NCI-H2196 (cell line): ENCODE results near the gene FOSL2.
"Not testable (repeated sequence)": the region's sequence is repeated elsewhere in the genome, so short reads cannot be mapped to it uniquely, and the experiment has no call there.

Experiments
- DNase-seq: peaks from one replicate; lab custom pipeline; 2025; ENCODE audit not compliant: unreplicated experiment; lab: John Stamatoyannopoulos, UW

Gene FOSL2

GRCh38 chr2:28357055-28357454 is 35.6 kb upstream of the FOSL2 start:
- DNase-seq, result no peak

DNA sequence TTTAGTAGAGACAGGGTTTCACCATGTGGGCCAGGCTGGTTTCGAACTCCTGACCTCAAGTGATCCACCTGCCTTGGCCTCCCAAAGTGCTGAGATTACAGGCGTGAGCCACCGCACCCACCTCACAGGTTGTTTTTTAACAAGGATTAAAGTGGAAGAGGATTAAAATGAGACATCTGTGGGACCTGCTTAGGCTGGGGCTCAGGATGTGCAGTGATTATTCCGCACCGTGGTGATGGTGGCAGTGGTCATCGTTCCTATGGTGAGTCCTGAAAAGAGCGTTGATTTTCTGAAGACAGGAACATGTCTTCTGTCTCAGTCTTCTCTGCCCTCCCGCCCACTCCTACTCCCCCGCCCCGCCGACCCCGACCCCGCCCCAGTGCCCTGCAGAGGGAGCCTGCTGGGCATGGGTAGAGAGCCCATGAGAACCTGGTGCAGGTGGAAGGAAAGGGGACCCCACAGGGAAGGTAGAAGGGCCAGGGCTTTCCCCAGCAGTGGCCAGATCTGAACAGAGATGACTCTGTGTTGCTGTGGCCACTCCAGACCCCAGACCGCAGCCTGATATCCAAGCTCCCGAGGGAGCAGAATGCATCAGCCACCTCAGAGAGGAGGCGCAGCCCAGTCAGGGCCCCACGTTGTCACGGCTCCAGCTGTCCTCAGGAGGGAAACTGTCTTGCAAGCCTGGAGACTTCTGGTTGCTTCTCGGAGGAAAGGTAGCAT is 34.5 kb upstream of the FOSL2 start:
- DNase-seq, result no peak

DNA sequence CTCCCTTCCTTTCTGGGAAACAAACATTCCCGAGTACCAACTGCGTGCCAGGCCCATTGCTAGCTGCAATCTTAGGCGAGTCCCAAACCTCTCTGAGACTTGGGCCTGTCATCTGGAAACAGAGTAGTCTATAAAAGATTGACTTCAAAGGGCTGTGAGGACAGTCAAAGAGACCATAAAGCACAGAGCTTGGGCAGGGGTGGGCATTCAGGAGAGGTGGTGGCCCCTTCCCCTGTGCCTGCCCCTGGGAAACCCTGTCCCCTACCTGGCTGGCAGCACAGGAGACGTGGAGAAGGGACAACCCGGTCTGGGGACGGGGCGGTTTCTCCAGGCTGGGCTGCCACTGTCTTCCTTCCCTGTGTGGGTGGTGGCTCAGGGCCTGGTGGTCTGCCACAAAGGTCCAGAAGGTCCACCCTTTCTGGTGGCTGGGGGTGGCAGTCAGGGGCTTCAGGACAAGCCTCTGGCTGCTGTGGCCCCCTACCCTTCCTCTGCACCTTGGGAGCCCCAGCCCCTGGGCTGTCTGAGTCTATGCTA is 33.9 kb upstream of the FOSL2 start:
- no peak for DNase-seq

DNA sequence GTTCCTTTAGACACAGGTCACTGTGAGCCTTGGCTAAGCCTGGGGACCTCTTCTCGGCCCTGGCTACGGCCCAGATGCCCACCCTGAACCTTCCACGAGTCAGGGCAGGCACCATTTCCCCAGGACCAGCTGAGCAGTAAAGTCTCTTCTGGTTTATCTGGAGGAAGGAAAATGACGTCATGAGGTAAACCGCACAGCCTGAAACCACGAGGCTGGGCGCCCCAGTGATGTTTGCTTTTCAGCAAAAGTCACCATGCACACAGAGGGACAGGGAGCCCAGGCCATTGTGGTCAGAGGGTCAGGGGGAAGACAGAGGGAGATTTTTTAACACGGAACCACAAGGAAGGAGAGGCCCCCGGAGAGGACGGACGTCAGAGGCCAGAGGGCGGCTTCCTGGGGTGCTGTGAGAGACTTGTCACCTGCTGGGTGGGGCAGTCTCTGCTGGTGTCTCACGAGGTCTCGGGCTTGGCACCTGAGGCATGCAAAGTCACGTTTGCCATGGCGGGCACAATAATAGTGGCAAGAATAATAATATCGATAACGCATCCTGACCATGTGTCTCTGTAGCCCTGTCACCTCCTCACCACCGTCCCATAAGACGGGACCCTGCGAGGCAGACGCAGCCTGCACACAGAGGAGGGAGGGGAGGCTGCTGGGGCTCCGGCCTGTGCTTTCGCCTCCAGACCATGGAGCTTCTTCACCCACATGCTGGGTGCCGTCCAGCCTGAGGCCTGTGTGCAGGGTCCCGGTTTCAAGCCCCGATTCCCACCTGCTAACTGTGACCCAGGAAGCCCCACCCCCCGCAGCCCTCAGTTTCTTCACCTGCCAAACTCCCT is 33.2 kb upstream of the FOSL2 start:
- DNase-seq, result no peak

- no peak for DNase-seq
Measured at GRCh38 chr2:28360058-28360717, 32.5 kb upstream of the FOSL2 start.

DNA sequence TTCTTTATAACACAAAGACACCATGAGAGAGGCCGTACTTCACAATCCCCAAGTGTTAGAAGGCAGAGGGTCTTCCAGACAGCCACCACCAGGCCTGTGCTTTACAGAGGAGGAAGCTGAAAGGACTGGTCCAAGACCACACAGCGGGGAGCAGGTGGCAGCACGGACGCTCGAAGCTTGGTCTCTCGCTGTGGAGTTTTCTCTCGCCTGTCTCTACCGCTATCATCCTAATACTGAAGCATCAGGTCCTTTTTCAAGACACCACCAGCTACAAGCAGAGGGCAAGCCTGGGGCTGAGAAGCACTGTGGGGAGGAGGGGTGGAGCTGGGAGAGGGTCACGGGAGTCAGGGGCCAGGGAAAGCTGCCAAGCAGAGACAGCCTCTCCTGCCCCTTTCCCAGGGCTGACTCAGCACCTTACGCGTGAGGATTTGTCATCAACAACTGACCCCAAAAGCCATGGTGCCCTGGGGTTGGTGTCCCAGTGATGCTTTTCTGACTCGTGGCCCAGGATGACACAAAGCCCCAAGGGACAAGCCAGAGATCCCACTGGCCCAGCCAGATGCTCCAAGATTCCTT is 31.9 kb upstream of the FOSL2 start:
- no peak for DNase-seq

- no peak for DNase-seq
Measured at GRCh38 chr2:28361991-28362710, 30.5 kb upstream of the FOSL2 start.

DNA sequence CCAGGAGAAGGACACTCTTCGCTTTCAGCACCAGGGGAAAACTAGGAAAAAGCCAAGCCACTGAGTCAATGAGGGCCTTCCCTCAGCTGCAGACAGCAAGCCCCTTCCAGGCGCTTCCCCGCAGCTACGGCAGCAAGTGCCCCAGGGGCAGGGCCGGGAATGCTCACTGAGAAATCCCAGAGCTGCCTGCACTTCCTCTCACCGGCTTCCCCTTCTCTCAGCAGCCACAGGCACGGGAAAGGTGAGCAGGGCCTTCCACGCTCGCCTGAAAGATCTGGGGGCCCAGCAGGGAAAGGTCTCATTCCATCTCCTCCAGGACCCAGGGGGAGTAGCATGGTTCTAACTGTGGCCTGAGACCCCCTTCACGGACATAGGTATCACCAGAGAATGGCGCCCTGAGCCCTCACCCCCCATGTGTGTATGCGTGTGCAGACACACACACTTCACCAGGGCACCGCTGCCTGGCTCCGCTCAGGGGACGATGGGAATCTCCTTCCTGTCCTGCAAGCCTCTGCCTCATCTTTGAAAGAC is 29.6 kb upstream of the FOSL2 start:
- DNase-seq, result no peak

GRCh38 chr2:28363686-28364280 is 28.9 kb upstream of the FOSL2 start:
- DNase-seq, result no peak

DNA sequence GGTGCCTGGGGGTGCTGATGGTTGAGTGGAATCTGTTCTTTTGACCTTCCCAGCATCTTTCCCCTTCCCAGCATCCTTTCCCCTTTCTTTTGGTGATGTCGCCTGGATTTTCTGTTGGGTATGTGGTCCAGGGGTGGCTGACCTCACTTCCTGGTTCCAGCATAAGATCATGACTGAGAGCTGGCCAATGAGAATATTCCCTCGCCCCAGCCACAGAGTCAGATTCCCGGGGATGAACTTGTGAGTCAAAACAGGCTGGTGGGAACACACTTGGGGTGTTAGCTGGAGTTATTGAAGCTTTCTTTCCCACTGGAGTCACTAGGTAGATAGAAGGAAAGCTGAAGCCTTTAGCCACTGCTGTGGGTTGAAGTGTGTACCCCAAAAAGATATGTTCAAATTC is 28.0 kb upstream of the FOSL2 start:
- DNase-seq, result no peak

DNA sequence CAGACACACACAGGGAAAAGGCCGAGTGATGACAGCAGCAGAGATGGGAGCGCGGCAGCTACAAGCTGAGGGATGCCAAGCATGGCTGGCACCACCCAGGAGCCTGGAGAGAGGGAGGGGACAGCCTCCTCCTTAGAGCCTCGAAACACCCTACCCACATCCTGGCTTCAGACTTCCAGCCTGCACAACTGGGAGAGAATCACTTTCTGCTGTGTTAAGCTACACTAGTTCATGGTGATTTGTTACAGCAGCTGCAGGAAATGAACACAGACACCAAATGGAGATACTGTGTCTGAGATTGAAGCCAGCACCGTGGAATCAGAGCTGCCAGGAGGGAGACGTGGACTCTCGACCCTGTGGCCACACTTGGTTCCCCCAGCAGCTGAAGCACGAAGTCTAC is 27.5 kb upstream of the FOSL2 start:
- no peak for DNase-seq

DNA sequence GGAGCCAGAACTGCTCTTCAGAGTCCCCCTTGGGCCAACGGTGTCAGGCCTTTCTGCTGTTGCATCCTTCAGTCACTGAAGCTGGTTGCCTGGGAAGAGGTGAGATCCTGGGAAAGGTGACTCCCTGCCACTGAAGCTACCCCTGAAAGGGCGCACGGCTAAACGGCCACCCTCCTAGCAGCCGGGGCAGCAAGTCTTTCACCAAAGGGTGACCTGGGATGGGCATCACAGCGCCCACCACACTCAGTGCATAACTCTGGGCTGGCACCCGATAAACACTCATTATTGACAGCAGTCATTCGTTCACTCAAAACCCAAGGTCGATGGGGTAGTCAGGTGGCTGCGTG is 26.5 kb upstream of the FOSL2 start:
- DNase-seq, result no peak

DNA sequence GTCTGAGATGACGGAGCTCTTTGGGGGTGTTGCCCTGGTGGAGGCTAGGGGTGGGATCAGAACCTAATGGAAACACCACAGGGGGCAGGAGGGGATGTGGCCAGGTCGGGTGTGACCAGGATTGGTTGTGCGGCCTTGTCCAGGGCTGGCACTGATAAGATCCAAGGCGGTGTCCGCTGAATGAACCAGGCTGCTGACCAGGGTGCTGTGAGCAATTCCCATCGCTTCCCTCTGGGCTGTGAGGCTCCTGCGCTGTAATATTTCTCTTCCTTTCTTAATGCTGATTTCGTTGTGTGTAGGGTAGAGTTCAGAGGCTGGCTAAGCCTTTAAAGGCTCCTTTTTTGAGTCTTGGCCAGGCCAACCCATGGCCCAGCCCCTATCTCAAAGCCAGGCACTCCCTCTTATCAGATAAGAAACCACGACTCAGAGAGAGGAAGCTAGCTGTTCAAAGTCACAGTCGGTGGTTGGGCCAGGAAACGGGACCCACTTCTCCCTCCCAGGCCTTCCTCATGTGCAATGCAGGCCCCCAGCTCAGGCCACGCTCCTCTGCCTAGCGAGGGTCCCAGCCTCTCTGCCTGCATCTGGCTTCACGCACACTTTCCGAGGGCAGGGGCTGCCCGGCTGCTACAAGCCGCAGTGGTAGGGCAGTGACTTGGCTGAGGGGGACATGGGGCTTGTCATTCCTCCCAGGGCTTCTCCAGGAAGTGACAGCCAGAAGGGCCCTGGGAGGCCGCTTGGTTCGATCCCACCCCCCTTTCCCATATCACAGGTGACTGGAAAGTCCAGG is 26.0 kb upstream of the FOSL2 start:
- no peak for DNase-seq

DNA sequence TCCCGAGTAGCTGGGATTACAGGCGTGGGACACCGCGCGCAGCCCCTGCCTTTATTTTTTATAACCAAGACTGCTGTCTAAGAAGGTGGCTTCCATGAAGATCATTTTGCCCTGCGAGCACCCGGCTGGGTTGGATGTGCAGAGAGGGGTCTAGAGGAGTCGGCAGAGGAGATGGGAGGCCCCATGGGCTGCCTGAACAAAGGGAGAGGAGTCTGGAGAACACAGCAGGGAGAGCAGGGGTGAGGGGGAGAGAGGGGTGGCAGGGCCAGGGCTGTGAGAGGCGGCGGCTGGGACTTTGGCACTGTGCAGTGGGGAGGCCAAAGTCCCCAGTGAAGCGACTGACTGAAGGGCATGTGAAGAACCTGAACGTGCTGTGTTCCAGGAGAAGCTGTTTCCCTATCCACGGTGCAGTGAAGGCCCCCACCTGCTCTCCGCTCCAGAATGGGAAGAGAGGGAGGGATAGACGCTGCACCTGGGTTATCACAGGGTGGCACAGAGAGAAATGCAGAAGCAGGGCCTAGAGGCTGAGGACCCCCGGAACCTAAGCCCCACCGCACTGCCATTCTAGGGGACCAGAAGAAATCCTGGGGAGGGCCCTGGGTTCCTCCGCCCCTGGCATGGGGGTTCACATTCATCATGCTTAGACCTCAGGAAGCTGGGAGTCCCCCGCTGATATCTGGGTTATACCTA is 24.8 kb upstream of the FOSL2 start:
- no peak for DNase-seq

DNA sequence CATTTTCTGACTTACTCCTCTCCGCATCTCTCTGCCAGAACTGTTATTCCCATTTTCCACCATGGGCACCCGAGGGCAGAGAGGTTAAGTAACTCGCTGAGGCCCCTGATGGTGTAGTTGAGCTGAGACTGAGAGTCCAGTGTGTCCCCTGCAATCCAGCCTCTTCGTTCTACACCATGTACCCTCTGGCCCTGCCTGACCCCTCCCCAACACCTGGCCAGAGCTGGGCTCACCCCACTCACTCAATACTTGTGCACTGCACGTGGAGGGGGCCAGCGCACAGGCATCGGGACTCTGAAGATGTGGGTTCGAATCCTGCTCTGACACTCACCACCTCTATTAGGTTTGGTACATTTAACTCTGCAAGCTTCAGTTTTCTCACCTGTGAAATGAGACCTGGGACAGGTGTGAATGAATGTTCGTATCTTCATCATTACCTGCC is 24.3 kb upstream of the FOSL2 start:
- DNase-seq, result no peak

DNA sequence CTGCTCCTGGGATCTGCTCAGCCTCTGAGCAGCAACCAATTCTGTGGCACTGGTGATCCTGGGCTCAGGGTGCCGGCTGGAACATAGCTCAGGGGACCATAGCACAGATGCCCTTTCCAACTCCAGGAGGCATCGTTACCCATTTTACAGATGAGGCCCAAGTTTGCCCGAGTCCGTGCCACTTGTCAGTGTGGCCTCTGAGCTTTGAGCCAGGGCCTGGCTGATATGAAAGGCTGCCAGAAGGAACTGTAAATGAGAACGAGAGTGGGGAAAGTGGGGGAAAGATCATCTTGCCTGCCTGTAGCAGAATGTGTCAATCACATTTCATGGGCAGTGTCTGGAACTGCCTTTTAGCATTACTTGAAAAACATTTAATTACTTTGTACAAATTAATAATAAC is 23.3 kb upstream of the FOSL2 start:
- DNase-seq, result no peak

DNA sequence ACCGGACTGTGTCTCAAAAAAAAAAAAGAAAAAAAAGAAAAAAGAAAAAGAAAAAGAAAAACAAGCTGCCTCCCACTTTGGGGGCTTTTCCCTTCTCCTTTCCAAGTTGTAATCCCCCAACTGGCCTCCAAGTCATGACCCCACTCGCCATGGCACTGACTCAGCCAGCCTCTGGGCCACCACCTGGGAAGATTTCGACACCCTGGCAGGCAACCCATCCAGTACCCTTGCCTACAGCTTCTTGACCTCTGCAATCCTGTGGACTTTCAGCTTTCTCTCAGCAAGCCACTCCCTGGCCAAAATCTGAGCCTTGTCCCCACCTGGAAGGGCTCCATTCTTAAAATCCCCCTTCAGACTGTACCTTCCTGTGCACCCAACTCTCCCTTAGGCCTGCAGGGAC is 22.3 kb upstream of the FOSL2 start:
- DNase-seq, result no peak

DNA sequence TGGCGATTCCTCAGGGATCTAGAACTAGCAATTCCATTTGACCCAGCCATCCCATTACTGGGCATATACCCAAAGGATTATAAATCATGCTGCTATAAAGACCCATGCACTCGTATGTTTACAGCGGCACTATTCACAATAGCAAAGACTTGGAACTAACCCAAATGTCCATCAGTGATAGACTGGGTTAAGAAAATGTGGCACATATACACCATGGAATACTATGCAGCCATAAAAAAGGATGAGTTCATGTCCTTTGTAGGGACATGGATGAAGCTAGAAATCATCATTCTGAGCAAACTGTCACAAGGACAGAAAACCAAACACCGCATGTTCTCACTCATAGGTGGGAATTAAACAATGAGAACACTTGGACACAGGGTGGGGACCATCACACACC is 20.9 kb upstream of the FOSL2 start:
- DNase-seq, result not testable (repeated sequence)

GRCh38 chr2:28373854-28374253 is 18.8 kb upstream of the FOSL2 start:
- no peak for DNase-seq
